Ishikawa (cell line): ENCODE measurements around the gene ADA.

ENCODE experiments used
- CEBPB ChIP-seq: IDR thresholded peaks from 2 replicates; pipeline ENCODE4 v1.6.1; 2012
- CREB1 ChIP-seq: IDR thresholded peaks from 2 replicates; pipeline ENCODE4 v1.6.1; 2012; ENCODE audit warnings: low read depth
- EP300 ChIP-seq: IDR thresholded peaks from 2 replicates; pipeline ENCODE4 v1.6.1; 2012; ENCODE audit warnings: borderline replicate concordance
- MAX ChIP-seq: IDR thresholded peaks from 2 replicates; pipeline ENCODE4 v1.6.1; 2012
- RAD21 ChIP-seq: IDR thresholded peaks from 2 replicates; pipeline ENCODE4 v1.6.1; 2012; ENCODE audit warnings: low read depth
- REST ChIP-seq: IDR thresholded peaks from 2 replicates; pipeline ENCODE4 v1.6.1; 2012; ENCODE audit warnings: low read depth, mild to moderate bottlenecking
- USF1 ChIP-seq: IDR thresholded peaks from 2 replicates; pipeline ENCODE4 v1.6.1; 2012
- YY1 ChIP-seq: IDR thresholded peaks from 2 replicates; pipeline ENCODE4 v1.6.1; 2012; ENCODE audit warnings: low read depth
- ZBTB7A ChIP-seq: IDR thresholded peaks from 2 replicates; pipeline ENCODE4 v1.6.1; 2012; ENCODE audit warnings: low read depth

GRCh38 chr20:44586289-44586911 lies 65.1 kb downstream of the ADA start:
- TF ChIP-seq REST (no peak), YY1 (no peak), CEBPB (no peak), MAX (no peak), EP300 (no peak), CREB1 (no peak), RAD21 (no peak), ZBTB7A (no peak), USF1 (no peak)
